ENCODE results near the gene KDELR1. TPM values are rescaled to one million over a fixed set of nuclear protein-coding genes. Genes with fewer than 3 reads are reported as not detected.

KDELR1 gene
- total and polyA plus RNA-seq, 2 donors from 2014 or later, result 169 to 204 TPM

GRCh38 chr19:48398102-48398374, 6.7 kb upstream of the KDELR1 start:
- peaks cover 20% of the 10 kb centered on the region for H3K27me3 ChIP-seq (ENCODE audit: control insufficient read depth, insufficient read depth, low read length)
- no peak for TF ChIP-seq CTCF (IDR thresholded peaks at IDR 0.05; ENCODE audit: borderline replicate concordance, extremely low read depth, insufficient read depth)

GRCh38 chr19:48397263-48398101, 6.1 kb upstream of the KDELR1 start:
- DNase-seq, result no peak
- intact Hi-C loops (cut with DNase I), result no loop called here
- H3K9me3 ChIP-seq (ENCODE audit: control insufficient read depth in 2 of 3, insufficient read depth in 1 of 3, low read length in 3 of 3), result no peaks in the 10 kb centered on the region
- H3K36me3 ChIP-seq (ENCODE audit: control insufficient read depth in 2 of 3, insufficient read depth in 3 of 3, low read length in 3 of 3), result no peaks in the 10 kb centered on the region
- peak overlapping the region in 2 of 3 donors; percentile 24 to 46 for H3K4me3 ChIP-seq (ENCODE audit: low read length in 3 of 3)
- no peak overlapping the region for H3K27ac ChIP-seq (ENCODE audit: low read depth in 2 of 2, low read length in 2 of 2)
- peaks cover 0 to 2% (median 0%) of the 10 kb centered on the region in 3 donors for H3K4me1 ChIP-seq (ENCODE audit: control insufficient read depth in 2 of 3, insufficient read depth in 2 of 3, low read depth in 1 of 3, low read length in 3 of 3)
- H3K9ac ChIP-seq (ENCODE audit: low read length in 3 of 3), result peak overlapping the region in 1 of 3 donors; percentile 10
- peaks cover 20% of the 10 kb centered on the region for H3K27me3 ChIP-seq (ENCODE audit: control insufficient read depth, insufficient read depth, low read length)
- no peak for TF ChIP-seq CTCF (IDR thresholded peaks at IDR 0.05; ENCODE audit: borderline replicate concordance, extremely low read depth, insufficient read depth)
- FAIRE-seq, result no peak

More at GRCh38 chr19:48398102-48398374, 6.7 kb upstream of the KDELR1 start:
- H3K9me3 ChIP-seq (ENCODE audit: control insufficient read depth in 2 of 3, insufficient read depth in 1 of 3, low read length in 3 of 3), result no peaks in the 10 kb centered on the region
- peaks cover 0 to 2% (median 0%) of the 10 kb centered on the region in 3 donors for H3K4me1 ChIP-seq (ENCODE audit: control insufficient read depth in 2 of 3, insufficient read depth in 2 of 3, low read depth in 1 of 3, low read length in 3 of 3)
- H3K36me3 ChIP-seq (ENCODE audit: control insufficient read depth in 2 of 3, insufficient read depth in 3 of 3, low read length in 3 of 3), result no peaks in the 10 kb centered on the region
- no peak for FAIRE-seq
- intact Hi-C loops (cut with DNase I), result no loop called here
- peak in 1 of 5 donors; percentile 59 for DNase-seq
- H3K27ac ChIP-seq (ENCODE audit: low read depth in 2 of 2, low read length in 2 of 2), result no peak overlapping the region
- H3K4me3 ChIP-seq (ENCODE audit: low read length in 3 of 3), result peak overlapping the region in 2 of 3 donors; percentile 24 to 46
- H3K9ac ChIP-seq (ENCODE audit: low read length in 3 of 3), result peak overlapping the region in 1 of 3 donors; percentile 10

GRCh38 chr19:48396824-48397176, 5.4 kb upstream of the KDELR1 start:
- peaks cover 0 to 2% (median 0%) of the 10 kb centered on the region in 3 donors for H3K4me1 ChIP-seq (ENCODE audit: control insufficient read depth in 2 of 3, insufficient read depth in 2 of 3, low read depth in 1 of 3, low read length in 3 of 3)
- H3K9ac ChIP-seq (ENCODE audit: low read length in 3 of 3), result no peak overlapping the region
- DNase-seq (peak in 1 of 5 donors; percentile 59), FAIRE-seq (no peak)
- TF ChIP-seq CTCF (IDR thresholded peaks at IDR 0.05; ENCODE audit: borderline replicate concordance, extremely low read depth, insufficient read depth), result no peak
- H3K9me3 ChIP-seq (ENCODE audit: control insufficient read depth in 2 of 3, insufficient read depth in 1 of 3, low read length in 3 of 3), result no peaks in the 10 kb centered on the region
- no peaks in the 10 kb centered on the region for H3K36me3 ChIP-seq (ENCODE audit: control insufficient read depth in 2 of 3, insufficient read depth in 3 of 3, low read length in 3 of 3)
- H3K27ac ChIP-seq (ENCODE audit: low read depth in 2 of 2, low read length in 2 of 2), result no peak overlapping the region
- no peak overlapping the region for H3K4me3 ChIP-seq (ENCODE audit: low read length in 3 of 3)
- peaks cover 20% of the 10 kb centered on the region for H3K27me3 ChIP-seq (ENCODE audit: control insufficient read depth, insufficient read depth, low read length)
- intact Hi-C loops (cut with DNase I), result no loop called here

Measured in kidney (tissue), 14 donors.